Endothelial cell of umbilical vein (primary cell): ENCODE results near the gene SGO1. TPM values are rescaled to one million over a fixed set of nuclear protein-coding genes. Genes with fewer than 3 reads are reported as not detected.

ENCODE experiments used
- BruUV-seq: library from RNA; stranded (reverse); fragments of 400-500 nt; replicated peaks from 2 replicates; lab custom pipeline; 2021; lab: Mats Ljungman, UMichigan
- CTCF ChIA-PET: fragments of 300-600, 350-600 bp; sonication (Branson Sonifier 250); formaldehyde crosslinking; loops from one replicate; lab custom pipeline; 2021; ENCODE audit warnings: antibody characterized with exemption, inconsistent platforms; lab: Charles Lee
- POLR2A ChIA-PET: fragments of 300-600, 350-600 bp; sonication (Branson Sonifier 250); formaldehyde crosslinking; loops from one replicate; lab custom pipeline; 2021; ENCODE audit warnings: antibody characterized with exemption, inconsistent platforms; lab: Charles Lee
- DNase-seq: peaks from one replicate; pipeline ENCODE4 v3.0.0-alpha.2; 2011; ENCODE audit warnings: low read depth, low spot score
- FAIRE-seq: peaks from 2 replicates; lab custom pipeline; 2011; peaks lifted over from hg19 to GRCh38; lab: Jason Lieb, UNC
- H2AFZ ChIP-seq: 2 replicates; pipeline ENCODE4 v1.6.0; 2012; ENCODE audit warnings: low read depth, low read length, control low read depth, inconsistent platforms
- H3K27ac ChIP-seq: 2 replicates; pipeline ENCODE4 v1.5.1; 2011; ENCODE audit warnings: low read depth, mild to moderate bottlenecking, control low read depth, low read length, moderate library complexity; ENCODE audit not compliant: insufficient read depth
- H3K27me3 ChIP-seq, 2 experiments: 2 replicates each; pipeline versions ENCODE4 v1.6.0 to v1.6.1; 2011; ENCODE audit warnings: low read length in 2 of 2, mixed read lengths in 1 of 2; ENCODE audit not compliant: control insufficient read depth in 2 of 2, insufficient read depth in 2 of 2
- H3K36me3 ChIP-seq, 2 experiments: 2 replicates in 1 of 2; 3 replicates in 1 of 2; pipeline ENCODE4 v1.5.1; 2011; ENCODE audit warnings: low read length in 2 of 2, mild to moderate bottlenecking in 1 of 2, moderate library complexity in 1 of 2; ENCODE audit not compliant: control insufficient read depth in 2 of 2, insufficient read depth in 2 of 2; ENCODE audit errors: extremely low read depth in 1 of 2
- H3K4me1 ChIP-seq: 3 replicates; pipeline ENCODE4 v1.5.1; 2011; ENCODE audit warnings: mild to moderate bottlenecking, low read length; ENCODE audit not compliant: control insufficient read depth, insufficient read depth; ENCODE audit errors: extremely low read depth
- H3K4me2 ChIP-seq: 2 replicates; pipeline ENCODE4 v1.6.1; 2011; ENCODE audit warnings: low read length, control low read depth, mixed read lengths; ENCODE audit not compliant: insufficient read depth
- H3K4me3 ChIP-seq, 3 experiments: fragments of 200-600 bp in 1 of 3; sonication (generic), shearing (Covaris generic) in 1 of 3; replicated peaks in 1 of 3; 2 replicates each; pipeline ENCODE4 v1.5.1; 2011 to 2016; ENCODE audit warnings: control low read depth in 3 of 3, low read length in 3 of 3, mild to moderate bottlenecking in 2 of 3, inconsistent platforms in 1 of 3, low read depth in 1 of 3, moderate library complexity in 1 of 3; ENCODE audit not compliant: insufficient read depth in 1 of 3
- H3K79me2 ChIP-seq: 2 replicates; pipeline ENCODE4 v1.6.0; 2012; ENCODE audit warnings: low read length, inconsistent platforms; ENCODE audit not compliant: control insufficient read depth, insufficient read depth
- H3K9ac ChIP-seq: replicated peaks from 2 replicates; pipeline ENCODE3; 2011; ENCODE audit warnings: low read length, control low read depth; ENCODE audit not compliant: insufficient read depth; ENCODE audit errors: extremely low read depth
- H3K9me1 ChIP-seq: replicated peaks from 3 replicates; pipeline ENCODE4 v1.6.0; 2011; ENCODE audit warnings: mild to moderate bottlenecking, low read length; ENCODE audit not compliant: control insufficient read depth, insufficient read depth; ENCODE audit errors: extremely low read depth
- H3K9me3 ChIP-seq: replicated peaks from 2 replicates; pipeline ENCODE4 v1.5.1; 2012; ENCODE audit warnings: low read length, inconsistent platforms; ENCODE audit not compliant: control insufficient read depth, insufficient read depth
- H4K20me1 ChIP-seq: replicated peaks from 2 replicates; pipeline ENCODE3; 2011; ENCODE audit warnings: mild to moderate bottlenecking, low read length; ENCODE audit not compliant: control insufficient read depth, insufficient read depth; ENCODE audit errors: extremely low read depth
- EZH2 ChIP-seq: IDR thresholded peaks from 2 replicates; pipeline ENCODE4 v1.6.1; 2012; ENCODE audit warnings: borderline replicate concordance, low read depth, mild to moderate bottlenecking, moderate library complexity, low read length, inconsistent platforms; ENCODE audit not compliant: severe bottlenecking
- FOS ChIP-seq: IDR thresholded peaks from 2 replicates; pipeline ENCODE4 v1.6.1; 2011; ENCODE audit warnings: mild to moderate bottlenecking, low read length, moderate library complexity, borderline replicate concordance; ENCODE audit not compliant: insufficient read depth
- GATA2 ChIP-seq: IDR thresholded peaks from 2 replicates; pipeline ENCODE4 v1.7.0; 2011; ENCODE audit warnings: low read depth, mild to moderate bottlenecking, moderate library complexity, mixed read lengths, low read length; ENCODE audit not compliant: insufficient read length, insufficient read depth
- JUN ChIP-seq: IDR thresholded peaks from 2 replicates; pipeline ENCODE4 v1.6.1; 2011; ENCODE audit warnings: borderline replicate concordance, low read depth; ENCODE audit not compliant: insufficient read length, insufficient read depth
- MYC ChIP-seq: IDR thresholded peaks from one replicate; pipeline ENCODE4 v1.6.1; 2011; ENCODE audit warnings: mild to moderate bottlenecking, low read depth, low read length
- POLR2A ChIP-seq: IDR thresholded peaks from 2 replicates; pipeline ENCODE4 v1.6.1; 2012; ENCODE audit warnings: low read depth, mild to moderate bottlenecking, control low read depth, low read length
- POLR2AphosphoS5 ChIP-seq: IDR thresholded peaks from 2 replicates; pipeline ENCODE4 v1.6.1; 2012; ENCODE audit warnings: low read depth, mild to moderate bottlenecking, control low read depth, low read length, moderate library complexity; ENCODE audit not compliant: insufficient read depth
- dilution Hi-C: fragments of 300-500 bp; cut with MboI; formaldehyde crosslinking; loops from one replicate; pipeline ENCODE4 v1.15.0; 2019; ENCODE audit warnings: low sequenced_read_pairs; ENCODE audit not compliant: extremely low pct_ligation_motif_present
- intact Hi-C: fragments of 100-400 bp; cut with micrococcal nuclease; formaldehyde crosslinking; loops from one replicate; pipeline ENCODE4 v1.10.0; 2022
- polyA plus RNA-seq, 4 experiments: library from polyadenylated mRNA; depleted of rRNA in 3 of 4; stranded (reverse) in 3 of 4; unstranded in 1 of 4; fragments of >200 nt; gene quantifications; 2 replicates each; pipeline versions ENCODE4 v1.2.1 to v1.2.3, GENCODE V29; 2011 to 2012; ENCODE audit warnings: missing spikeins in 1 of 4
- total RNA-seq: library from RNA; stranded (reverse); gene quantifications from 2 replicates; pipeline ENCODE4 v1.2.3, GENCODE V29; 2021
- TF ChIP-seq, protein P1 (sequence below): IDR thresholded peaks from 2 replicates; pipeline ENCODE4 v1.6.1; 2011; ENCODE audit not compliant: insufficient read depth, insufficient read length
- TF ChIP-seq, protein P2 (sequence below), 2 donors: IDR thresholded peaks; 1 replicate in 1 of 2; 2 replicates in 1 of 2; pipeline ENCODE4 v1.5.1; 2011; ENCODE audit warnings: low read length in 2 of 2, mild to moderate bottlenecking in 2 of 2, moderate library complexity in 2 of 2, control low read depth in 1 of 2, inconsistent platforms in 1 of 2, low read depth in 1 of 2; ENCODE audit not compliant: insufficient read depth in 1 of 2; ENCODE audit errors: extremely low read depth in 1 of 2

The SGO1 gene
- total and polyA plus RNA-seq, 2 donors (not counting 3 experiments of a cell fraction or from before 2014, with no cell fraction given) = 2.0 to 21.7 TPM

DNA sequence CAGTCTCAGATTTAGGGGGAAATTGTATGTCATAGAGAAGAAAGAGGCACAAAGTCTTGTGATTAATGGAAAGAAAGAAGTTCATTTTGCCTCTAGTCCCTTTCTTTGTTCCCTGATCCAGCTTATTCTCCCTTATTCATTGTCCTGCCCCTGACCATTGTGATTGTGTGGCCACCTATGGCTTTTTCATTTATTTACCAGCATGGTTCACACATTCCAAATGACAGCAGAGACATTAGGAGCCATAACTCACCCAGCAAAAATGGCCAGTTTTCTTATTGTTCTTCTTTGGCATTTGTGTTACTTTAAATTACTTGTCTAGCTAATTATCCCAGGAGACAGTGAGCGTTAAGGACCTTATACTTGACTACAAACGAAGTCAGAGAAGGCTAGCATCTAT is 36.3 kb upstream of the SGO1 start:
- Histone ChIP-seq H3K27me3 (no peaks in the 10 kb centered on the region), H3K4me3 (no peak overlapping the region), H3K9me1 (no peaks in the 10 kb centered on the region), H3K9ac (no peak overlapping the region), H3K27ac (no peak overlapping the region), H3K79me2 (no peaks in the 10 kb centered on the region), H3K36me3 (no peaks in the 10 kb centered on the region), H3K4me2 (no peak overlapping the region), H3K4me1 (no peaks in the 10 kb centered on the region), H2AFZ (no peak overlapping the region), H3K9me3 (no peaks in the 10 kb centered on the region), H4K20me1 (no peaks in the 10 kb centered on the region)
- FAIRE-seq (no peak), DNase-seq (no peak)
- BruUV-seq = no TSS peak
- TF ChIP-seq FOS (no peak), EZH2 (no peak), POLR2AphosphoS5 (no peak), GATA2 (no peak), MYC (no peak), POLR2A (no peak), JUN (no peak)
- TF ChIP-seq, protein P1, sequence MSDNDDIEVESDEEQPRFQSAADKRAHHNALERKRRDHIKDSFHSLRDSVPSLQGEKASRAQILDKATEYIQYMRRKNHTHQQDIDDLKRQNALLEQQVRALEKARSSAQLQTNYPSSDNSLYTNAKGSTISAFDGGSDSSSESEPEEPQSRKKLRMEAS = no peak
- TF ChIP-seq, protein P2, sequence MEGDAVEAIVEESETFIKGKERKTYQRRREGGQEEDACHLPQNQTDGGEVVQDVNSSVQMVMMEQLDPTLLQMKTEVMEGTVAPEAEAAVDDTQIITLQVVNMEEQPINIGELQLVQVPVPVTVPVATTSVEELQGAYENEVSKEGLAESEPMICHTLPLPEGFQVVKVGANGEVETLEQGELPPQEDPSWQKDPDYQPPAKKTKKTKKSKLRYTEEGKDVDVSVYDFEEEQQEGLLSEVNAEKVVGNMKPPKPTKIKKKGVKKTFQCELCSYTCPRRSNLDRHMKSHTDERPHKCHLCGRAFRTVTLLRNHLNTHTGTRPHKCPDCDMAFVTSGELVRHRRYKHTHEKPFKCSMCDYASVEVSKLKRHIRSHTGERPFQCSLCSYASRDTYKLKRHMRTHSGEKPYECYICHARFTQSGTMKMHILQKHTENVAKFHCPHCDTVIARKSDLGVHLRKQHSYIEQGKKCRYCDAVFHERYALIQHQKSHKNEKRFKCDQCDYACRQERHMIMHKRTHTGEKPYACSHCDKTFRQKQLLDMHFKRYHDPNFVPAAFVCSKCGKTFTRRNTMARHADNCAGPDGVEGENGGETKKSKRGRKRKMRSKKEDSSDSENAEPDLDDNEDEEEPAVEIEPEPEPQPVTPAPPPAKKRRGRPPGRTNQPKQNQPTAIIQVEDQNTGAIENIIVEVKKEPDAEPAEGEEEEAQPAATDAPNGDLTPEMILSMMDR (IDR thresholded peaks at IDR 0.05; ENCODE audit: extremely low read depth in 1 of 2, insufficient read depth in 1 of 2, low read depth in 1 of 2, low read length in 2 of 2) = no peak
- intact Hi-C loops = loop anchor here (10.0 kb wide), 1 partner anchor 453 kb away; no protein-coding TSS in a partner anchor
- CTCF ChIA-PET = interaction anchor here (1.0 to 1.6 kb wide), 5 partner anchors 10 to 1673 kb away, joined by 3 to 5 read pairs (median 3); no protein-coding TSS in a partner anchor
- dilution Hi-C loops = no loop called here
- POLR2A ChIA-PET = no interaction called here
